Right lung (tissue), 5 donors: ENCODE results near the gene HIP1R. TPM values are rescaled to one million over a fixed set of nuclear protein-coding genes. Genes with fewer than 3 reads are reported as not detected.
A peak's percentile ranks its signal among the peaks of the same experiment; 100 is the strongest.
"Not testable (repeated sequence)": the region's sequence is repeated elsewhere in the genome, so short reads cannot be mapped to it uniquely, and the experiment has no call there.

Experiments
- DNase-seq, 2 donors: peaks; one replicate each; pipeline ENCODE4 v3.0.0-alpha.2; 2013
- polyA plus RNA-seq, 5 donors: library from polyadenylated mRNA; unstranded; fragments of 120-200 nt; gene quantifications; one replicate each; pipeline versions ENCODE4 v1.2.1 to v1.2.3, GENCODE V29; 2013; ENCODE audit warnings: inconsistent platforms in 1 of 5, low replicate concordance in 1 of 5; ENCODE audit not compliant: insufficient read length in 5 of 5, insufficient read depth in 1 of 5

Gene HIP1R
- polyA plus RNA-seq, 5 donors, result 21.6 to 31.7 (median 27.4) TPM

DNA sequence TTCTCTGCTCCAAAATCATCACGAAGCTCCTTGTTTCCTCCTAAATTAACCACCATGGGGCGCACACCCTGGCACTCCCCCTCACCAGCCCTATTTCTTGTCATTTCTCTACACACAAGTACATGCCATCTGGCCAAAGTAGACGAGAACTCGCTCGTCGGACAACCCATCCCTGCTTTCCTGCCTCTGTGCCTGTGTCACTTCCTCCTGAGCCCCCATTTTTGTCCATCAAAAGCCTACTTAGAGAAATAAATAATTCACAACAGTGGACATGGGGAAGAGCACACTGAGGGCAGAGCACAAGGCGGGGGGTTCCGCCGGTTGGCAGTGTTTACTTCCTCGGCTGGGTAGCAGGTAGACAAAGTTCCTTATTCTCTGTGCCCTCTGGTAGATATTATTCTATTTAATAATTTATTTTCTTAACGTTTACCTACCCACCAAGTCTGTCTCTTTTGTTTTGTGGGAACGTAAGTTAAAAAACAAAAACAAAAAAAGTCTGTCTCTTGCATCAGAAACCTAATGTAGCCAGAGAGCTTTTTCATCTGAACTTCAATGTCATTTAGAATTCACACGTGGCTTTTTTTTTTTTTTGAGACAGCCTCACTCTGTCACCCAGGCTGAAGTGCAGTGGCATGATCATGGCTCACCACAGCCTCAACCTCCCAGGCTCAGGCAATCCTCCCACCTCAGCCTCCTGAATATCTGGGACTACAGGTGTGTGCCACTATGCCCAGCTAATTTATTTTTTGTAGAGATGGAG, 54.7 kb downstream of the HIP1R start:
- DNase-seq, result no peak

DNA sequence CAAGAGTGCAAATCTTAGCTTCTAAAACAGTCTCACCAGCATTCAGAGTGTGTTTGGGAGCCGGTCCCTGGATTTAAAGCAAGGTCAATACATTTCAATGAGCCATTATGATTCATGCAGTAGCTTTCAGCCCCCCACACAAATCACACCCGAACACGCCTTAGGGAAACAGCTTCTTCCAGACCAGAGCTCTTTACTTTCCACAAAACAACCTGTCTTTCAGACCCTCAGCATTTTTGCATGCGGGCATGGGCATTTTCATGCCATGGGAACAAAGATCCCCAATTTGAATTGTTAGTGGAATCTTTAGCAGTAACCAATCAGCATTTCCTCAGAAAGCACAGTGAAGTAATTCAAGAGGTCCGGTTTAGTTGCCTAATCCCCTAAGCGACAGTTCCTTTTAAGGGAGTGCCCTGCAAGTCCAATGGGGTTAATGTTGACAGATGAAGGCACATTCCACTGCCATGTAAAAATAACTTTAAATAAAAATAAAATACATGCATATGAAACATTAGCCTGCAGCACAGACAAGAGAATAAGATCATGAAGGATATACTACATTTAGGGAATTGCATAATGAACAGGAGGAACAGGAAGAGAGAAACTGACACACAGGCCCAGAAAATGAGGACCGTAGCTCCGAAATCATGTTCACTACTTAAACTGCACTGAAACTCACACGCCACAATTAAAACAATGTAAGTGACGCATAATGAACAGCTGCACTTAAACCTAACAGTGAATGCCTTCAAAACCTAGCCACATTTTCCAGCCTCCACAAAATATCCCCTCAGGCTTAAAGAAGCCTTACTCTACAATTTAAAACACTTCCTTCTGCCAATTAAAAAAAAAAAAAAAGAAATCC, 56.6 kb downstream of the HIP1R start:
- DNase-seq, result peak in 1 of 2 donors; percentile 41

DNA sequence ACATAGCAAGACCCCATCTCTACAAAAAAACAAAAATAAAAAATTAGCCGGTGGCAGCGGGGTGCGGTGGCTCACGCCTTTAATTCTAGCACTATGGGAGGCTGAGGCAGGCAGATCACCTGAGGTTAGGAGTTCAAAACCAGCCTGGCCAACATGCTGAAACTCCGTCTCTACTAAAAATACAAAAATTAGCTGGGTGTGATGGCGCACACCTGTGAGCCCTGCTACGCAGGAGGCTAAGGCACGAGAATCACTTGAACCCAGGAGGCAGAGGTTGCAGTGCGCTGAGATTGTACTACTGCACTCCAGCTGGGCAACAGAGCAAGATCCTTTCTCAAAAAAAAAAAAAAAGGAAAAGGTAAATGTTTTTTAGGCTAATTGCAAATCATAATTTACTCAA, 57.5 kb downstream of the HIP1R start:
- DNase-seq, result not testable (repeated sequence)

DNA sequence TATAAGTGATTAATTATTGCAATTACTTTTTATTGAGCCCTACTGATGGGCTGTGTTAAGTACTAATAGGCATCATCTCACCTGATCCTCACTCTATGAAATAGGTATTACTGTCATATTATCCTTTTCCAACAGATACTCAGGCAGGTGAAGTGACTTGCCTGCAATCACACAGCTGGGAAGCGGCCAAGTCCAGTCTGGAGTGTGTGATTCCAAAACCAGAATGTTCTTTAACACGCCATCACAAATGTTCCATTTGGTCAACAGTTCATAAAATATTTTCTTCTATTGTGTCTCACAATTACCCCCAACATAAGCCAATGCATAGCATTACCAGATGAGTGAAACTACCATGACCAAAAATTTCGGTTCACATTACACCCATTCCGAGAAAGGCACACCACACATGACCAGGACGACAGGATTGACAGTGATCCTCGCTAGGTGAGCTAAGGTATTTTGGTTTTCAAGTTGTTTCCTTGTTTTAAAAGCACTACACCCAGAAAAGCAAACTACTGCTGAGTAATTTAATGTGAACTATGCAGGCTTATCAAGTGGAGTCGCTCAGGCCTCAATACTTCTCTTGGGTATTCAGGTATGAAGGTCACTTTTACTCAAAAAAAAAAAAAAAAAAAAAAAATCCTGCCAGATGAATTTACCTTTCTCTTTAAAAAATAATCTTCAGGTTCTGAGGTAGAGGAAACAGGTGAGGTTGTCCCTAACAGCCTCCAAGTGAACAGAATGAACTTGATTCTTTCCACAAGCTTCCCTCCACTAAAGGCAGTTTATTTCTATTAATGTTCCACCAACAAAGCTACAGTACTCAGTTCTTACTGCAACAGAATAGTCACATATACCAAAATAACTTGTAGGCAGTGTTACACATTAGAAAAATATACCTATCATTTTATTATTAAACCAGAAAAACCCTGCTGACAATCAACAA, 58.2 kb downstream of the HIP1R start:
- DNase-seq, result no peak

DNA sequence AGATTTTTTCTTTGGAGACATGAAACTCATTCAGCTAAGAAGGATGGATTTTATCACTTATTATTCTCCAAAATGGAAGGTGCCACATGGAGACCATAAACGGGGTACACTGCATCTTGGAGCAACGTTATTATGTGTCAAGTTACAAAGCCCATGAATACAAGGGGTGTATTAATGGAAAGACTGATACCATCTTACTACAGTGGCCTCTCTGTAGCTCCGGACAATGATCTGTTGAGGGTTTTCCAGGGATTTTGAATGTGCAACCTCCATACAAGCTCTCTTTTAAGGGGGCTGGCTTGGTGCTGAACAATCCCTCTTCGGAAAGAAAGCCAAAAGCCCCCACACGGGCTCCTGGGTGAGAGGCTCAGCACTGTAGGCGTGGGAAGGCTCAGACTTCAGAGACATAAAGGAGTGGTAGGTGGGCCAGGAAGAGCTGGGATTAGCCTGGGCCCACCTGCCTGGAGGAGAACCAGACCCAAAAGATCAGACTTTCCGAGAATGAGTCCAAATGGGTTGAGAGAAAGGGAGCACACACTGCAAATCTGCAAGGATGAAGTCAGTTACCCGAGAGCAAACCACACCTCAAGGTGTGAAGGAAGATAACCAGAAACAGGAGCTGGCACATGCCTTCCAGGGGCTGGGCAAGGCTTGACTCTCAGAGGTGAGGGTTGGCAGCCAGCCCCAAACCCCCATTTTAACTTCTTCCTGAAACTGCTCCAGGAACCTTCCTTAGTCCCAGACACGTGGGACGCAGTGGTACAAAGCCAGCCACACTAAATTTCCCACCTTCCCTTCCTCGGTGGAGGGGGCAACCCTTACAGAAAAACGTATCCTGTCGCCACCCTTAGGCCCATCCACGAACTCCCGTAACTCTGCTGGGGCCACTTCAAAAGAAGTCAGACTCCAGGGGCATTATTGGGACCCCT, 59.2 kb downstream of the HIP1R start:
- DNase-seq, result peak in 1 of 2 donors; percentile 36

DNA sequence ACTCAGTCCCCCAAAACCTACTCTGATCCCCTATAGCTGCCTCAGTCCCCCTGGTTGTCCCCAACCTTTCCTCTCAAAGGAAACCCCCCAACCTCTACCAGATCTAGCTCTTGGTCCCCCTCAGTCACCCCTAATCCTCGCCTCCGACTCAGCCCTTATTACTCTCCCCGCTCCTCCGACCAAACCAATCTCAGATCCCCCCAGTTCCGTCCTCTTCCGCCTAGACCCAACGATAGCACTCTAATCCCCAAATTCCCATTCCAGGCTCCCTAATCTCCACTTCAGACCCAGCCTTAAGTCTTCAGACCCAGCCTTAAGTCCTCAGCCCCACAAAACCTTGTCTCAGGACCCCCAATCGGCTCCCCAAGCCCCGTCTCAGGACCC, 60.1 kb downstream of the HIP1R start:
- peak in 1 of 2 donors; percentile 47 for DNase-seq

DNA sequence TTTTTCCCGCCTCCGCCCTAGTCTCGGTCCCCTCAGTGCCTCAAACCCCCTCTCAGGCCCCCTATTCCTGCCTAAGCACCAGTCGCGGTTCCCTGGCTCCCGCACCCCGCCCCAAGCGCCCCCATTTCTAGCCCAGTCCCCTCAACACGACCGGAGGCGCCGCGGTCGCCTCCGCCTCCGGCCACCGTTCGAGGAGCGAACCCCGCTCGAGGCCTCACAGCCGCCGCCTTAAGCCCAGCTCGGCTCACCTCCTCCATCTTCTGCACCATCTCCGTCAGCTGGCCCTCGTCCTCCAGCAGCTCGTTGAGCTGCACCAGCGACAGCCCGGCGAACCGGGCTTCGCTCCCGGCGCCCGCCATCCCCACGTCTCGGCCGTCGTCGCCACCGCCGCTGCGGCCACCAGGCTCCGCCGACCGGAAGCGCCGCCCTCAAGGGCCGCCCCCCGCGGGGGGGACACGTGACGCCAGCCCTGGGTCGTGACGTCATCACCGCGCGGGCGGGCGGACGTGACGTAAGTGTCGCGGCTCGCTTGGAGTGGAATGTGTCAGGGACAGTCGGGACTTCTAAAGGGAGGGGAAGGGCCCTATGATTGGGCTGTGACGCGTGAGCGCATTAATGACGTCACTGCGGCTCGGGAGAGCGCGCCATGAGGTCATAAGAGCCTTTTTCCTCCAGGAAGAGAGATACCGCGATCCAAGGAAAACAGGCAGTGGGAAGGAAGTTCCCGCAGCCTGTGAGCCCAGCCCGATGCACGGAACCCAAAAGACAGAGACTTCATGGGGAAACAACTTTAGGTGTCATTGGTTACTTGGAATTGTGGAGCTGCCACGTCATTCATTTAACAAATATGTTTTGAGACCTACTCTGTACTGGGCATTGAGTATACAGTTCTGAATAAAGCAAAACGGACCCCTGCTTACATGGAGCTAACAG, 60.7 kb downstream of the HIP1R start, which contains the start of gene VPS37B:
Gene VPS37B (minus strand): TSS at position 421 of the 933 bp plus-strand sequence. CDS start 62 bp downstream, at position 359.
- DNase-seq, result peak; percentile 90 to 91

DNA sequence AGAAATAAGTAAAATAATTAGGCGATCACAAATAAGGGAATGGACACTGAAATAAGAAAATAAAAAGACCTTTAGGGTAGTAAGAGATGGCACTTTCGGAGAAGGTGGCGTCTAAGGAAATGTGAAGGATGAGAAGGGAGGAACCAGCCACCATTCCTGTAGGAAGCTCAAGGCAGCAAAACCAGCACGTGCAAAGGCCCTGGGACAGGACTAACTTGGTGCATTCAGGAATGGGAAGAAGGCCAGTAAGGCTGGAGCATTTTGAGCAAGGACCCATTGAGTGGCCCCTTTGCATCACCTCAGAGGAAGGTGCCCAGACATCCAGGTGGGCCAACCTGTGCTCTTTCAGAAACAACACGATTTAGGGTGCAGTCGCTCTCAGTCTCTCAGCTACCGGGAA, 61.4 kb downstream of the HIP1R start:
- DNase-seq, result no peak

DNA sequence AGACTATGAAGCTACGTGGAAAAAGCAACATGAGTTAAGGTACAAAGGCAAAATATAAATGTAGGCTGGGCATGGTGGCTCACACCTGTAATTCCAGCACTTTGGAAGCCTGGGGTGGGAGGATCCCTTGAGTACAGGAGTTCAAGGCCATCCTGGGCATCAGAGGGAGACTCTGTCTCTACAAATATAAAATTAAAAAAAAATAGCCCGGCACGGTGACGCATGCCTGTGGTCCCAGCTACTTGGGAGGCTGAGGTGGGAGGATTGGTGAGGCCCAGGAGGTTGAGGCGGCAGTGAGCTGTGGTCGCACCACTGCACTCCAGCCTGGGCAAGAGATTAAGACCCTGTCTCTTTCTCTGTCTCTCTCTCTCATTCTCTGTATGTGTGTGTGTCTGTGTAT, 64.6 kb downstream of the HIP1R start:
- DNase-seq, result no peak

DNA sequence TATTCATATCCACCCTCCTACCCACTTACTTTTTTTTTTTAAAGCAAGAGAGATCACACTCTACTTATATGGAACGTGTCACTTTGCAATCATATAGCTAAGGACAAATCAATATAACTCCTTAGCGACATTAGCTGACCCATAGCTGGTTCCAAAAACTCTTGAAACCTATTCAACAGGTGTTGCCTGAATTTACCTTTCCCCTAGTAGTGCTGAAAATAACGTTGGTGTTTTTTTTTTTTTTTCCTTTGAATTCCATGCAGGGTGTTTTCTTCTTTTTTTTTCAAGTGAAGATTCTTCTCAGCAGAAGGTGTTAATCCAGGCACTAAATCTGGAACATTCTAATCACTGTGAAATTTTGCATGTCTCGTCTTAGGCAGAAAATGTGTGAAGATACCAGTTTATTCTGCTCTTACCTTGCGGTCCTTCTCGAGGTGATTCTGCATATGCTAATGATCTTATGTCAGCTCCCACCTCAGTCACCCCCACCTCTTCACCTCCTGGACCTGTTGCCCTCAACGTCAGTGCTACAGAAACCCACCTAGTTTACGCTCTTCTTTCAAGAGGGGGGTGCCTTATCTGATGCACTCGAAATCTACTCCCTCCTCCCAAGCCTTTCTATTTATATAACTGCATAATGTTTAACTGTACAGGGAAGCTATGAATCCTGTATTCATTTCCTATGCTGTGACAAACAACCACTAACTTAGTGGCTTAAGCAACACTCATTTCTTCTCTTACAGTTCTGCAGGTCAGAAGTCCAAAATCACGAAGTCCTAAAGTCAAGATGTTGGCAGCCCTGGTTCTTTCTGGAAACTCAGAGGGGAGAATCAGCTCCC, 67.8 kb downstream of the HIP1R start:
- no peak for DNase-seq

DNA sequence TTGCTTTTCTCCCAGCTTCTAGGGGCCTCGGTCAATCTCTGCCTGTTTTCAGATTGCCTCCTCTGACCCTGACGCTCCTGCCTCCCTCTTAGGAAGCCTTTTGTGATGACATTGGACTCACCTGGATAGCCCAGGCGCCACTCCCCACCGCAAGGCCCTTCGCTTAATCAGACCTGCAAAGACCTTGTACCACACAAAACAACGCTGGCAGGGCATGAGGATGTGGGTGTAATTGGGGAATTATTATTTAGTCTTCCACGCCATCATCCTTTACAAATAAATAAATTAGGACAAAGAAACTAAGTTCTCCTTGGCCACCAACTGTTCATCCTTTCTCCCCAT, 68.4 kb downstream of the HIP1R start:
- no peak for DNase-seq

DNA sequence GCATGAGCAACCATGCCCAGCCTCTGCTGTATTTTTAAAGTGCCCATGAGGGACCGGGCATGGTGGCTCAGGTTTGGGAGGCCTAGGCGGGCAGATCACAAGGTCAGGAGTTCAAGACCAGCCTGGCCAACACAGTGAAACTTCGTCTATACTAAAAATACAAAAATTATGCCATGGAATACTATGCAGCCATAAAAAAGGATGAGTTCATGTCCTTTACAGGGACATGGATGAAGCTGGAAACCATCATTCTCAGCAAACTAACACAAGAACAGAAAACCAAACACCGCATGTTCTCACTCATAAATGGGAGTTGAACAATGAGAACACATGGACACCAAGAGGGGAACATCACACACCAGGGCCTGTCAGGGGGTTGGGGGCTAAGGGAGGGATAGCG, 70.0 kb downstream of the HIP1R start:
- not testable (repeated sequence) for DNase-seq

DNA sequence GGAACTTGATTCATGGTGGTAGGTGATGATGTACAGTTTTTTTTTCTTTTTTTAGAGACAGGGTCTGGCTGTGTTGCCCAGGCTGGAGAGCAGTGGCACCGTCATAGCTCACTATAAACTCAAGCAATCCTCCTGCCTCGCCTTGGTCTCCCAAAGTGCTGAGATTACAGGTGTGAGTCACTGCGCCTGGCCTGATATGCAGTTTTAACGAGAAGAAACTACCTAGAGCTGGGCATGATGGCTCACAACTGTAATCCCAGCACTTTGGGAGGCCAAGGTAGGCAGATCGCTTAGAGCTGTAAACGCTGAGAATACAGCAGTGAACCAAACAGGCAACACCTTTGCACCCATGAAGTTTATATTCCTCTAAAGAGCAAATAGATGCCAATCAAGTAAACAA, 73.7 kb downstream of the HIP1R start:
- no peak for DNase-seq

DNA sequence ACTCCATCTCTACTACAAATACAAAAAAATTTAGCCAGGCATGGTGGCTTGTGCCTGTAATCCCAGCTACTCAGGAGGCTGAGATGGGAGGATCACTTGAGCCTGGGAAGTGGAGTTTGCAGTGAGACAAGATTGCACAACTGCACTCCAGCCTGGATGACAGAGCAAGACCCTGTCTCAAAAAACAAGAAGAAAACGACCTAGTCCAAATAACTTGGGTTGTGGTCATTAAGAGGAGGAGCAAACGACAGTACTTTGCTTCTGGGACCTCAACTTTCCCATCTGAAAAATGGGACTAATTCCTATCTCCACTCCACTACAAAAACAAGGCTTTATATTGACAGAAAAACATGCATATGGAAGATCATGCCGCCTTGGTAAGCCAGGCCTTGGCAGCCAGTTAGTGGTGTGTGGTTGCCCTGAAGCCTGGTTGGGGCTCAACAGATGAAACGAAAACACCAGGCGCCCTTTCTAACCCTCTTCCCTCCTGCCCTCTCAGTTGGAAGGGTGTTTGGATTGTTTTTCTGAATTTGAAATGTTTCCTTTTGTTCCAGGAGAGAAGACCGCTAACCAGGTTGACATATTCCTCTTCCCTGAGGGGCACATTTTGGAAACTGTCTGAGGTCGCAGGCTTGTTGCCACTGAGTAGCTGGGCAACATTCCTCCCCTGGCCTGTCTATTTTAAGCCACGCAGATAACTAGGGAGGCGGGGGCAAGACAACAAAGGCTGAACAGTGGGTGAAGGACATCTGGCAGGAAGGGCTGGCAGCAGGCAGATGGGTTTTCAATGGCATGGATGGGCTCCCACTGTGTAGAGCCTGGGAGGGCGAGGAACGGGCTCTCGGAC, 74.4 kb downstream of the HIP1R start:
- DNase-seq, result no peak
